GM23338 (cell line): ENCODE measurements around the gene SRSF3. TPM values are rescaled to one million over a fixed set of nuclear protein-coding genes. Genes with fewer than 3 reads are reported as not detected.

Experiments
- CREB1 ChIP-seq: fragments of 250-450 bp; sonication (Bioruptor Pico); IDR thresholded peaks from 2 replicates; pipeline ENCODE4 v1.5.0; 2020; ENCODE audit warnings: low read depth, mild to moderate bottlenecking, moderate library complexity
- CTCF ChIP-seq, 2 experiments: fragments of 200-600 bp in 1 of 2; sonication (generic) in 1 of 2; conservative IDR thresholded peaks; 2 replicates each; pipeline versions ENCODE4 v1.5.1 to v1.6.1; 2016 to 2017; ENCODE audit warnings: antibody characterized with exemption in 2 of 2, low read depth in 2 of 2, mild to moderate bottlenecking in 2 of 2, moderate library complexity in 1 of 2
- REST ChIP-seq: IDR thresholded peaks from one replicate; pipeline ENCODE4 v1.6.1; 2018; ENCODE audit warnings: antibody characterized with exemption; ENCODE audit not compliant: unreplicated experiment
- polyA plus RNA-seq: library from polyadenylated mRNA; unstranded; fragments of >200 nt; fragmentation: Nextera tagmentation; extraction: Ambion mirVana; gene quantifications from 2 replicates; pipeline ENCODE4 v1.2.1, GENCODE V29; 2016
- total RNA-seq: library from RNA; depleted of rRNA; stranded (reverse); fragments of >200 nt; shearing (Covaris generic); gene quantifications from 2 replicates; pipeline ENCODE4 v1.2.3, GENCODE V29; 2014
- TF ChIP-seq, protein P1 (sequence below): fragments of 250-450 bp; sonication (Bioruptor Pico); IDR thresholded peaks from 2 replicates; pipeline ENCODE4 v1.5.0; 2020; ENCODE audit warnings: mild to moderate bottlenecking, moderate library complexity

SRSF3 gene
- total and polyA plus RNA-seq, 2 experiments from 2014 or later = 436 to 655 TPM

- TF ChIP-seq REST = no peak
- TF ChIP-seq, protein P1, sequence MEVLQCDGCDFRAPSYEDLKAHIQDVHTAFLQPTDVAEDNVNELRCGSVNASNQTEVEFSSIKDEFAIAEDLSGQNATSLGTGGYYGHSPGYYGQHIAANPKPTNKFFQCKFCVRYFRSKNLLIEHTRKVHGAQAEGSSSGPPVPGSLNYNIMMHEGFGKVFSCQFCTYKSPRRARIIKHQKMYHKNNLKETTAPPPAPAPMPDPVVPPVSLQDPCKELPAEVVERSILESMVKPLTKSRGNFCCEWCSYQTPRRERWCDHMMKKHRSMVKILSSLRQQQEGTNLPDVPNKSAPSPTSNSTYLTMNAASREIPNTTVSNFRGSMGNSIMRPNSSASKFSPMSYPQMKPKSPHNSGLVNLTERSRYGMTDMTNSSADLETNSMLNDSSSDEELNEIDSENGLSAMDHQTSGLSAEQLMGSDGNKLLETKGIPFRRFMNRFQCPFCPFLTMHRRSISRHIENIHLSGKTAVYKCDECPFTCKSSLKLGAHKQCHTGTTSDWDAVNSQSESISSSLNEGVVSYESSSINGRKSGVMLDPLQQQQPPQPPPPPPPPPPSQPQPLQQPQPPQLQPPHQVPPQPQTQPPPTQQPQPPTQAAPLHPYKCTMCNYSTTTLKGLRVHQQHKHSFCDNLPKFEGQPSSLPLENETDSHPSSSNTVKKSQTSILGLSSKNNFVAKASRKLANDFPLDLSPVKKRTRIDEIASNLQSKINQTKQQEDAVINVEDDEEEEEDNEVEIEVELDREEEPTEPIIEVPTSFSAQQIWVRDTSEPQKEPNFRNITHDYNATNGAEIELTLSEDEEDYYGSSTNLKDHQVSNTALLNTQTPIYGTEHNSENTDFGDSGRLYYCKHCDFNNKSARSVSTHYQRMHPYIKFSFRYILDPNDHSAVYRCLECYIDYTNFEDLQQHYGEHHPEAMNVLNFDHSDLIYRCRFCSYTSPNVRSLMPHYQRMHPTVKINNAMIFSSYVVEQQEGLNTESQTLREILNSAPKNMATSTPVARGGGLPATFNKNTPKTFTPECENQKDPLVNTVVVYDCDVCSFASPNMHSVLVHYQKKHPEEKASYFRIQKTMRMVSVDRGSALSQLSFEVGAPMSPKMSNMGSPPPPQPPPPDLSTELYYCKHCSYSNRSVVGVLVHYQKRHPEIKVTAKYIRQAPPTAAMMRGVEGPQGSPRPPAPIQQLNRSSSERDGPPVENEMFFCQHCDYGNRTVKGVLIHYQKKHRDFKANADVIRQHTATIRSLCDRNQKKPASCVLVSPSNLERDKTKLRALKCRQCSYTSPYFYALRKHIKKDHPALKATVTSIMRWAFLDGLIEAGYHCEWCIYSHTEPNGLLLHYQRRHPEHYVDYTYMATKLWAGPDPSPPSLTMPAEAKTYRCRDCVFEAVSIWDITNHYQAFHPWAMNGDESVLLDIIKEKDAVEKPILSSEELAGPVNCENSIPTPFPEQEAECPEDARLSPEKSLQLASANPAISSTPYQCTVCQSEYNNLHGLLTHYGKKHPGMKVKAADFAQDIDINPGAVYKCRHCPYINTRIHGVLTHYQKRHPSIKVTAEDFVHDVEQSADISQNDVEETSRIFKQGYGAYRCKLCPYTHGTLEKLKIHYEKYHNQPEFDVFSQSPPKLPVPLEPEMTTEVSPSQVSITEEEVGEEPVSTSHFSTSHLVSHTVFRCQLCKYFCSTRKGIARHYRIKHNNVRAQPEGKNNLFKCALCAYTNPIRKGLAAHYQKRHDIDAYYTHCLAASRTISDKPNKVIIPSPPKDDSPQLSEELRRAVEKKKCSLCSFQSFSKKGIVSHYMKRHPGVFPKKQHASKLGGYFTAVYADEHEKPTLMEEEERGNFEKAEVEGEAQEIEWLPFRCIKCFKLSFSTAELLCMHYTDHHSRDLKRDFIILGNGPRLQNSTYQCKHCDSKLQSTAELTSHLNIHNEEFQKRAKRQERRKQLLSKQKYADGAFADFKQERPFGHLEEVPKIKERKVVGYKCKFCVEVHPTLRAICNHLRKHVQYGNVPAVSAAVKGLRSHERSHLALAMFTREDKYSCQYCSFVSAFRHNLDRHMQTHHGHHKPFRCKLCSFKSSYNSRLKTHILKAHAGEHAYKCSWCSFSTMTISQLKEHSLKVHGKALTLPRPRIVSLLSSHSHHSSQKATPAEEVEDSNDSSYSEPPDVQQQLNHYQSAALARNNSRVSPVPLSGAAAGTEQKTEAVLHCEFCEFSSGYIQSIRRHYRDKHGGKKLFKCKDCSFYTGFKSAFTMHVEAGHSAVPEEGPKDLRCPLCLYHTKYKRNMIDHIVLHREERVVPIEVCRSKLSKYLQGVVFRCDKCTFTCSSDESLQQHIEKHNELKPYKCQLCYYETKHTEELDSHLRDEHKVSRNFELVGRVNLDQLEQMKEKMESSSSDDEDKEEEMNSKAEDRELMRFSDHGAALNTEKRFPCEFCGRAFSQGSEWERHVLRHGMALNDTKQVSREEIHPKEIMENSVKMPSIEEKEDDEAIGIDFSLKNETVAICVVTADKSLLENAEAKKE (CRISPR knock-in tag) = no peak
- no peak for TF ChIP-seq CTCF (conservative IDR thresholded peaks at IDR 0.05; ENCODE audit: low read depth in 2 of 2)
- TF ChIP-seq CREB1 = no peak
Measured at GRCh38 chr6:36626636-36627035, 32.5 kb downstream of the SRSF3 start (continued).
